NK-92 treated with Interleukin-12 subunit alpha and Interleukin-12 subunit beta, amount 100 ng/mL, for 24 hours (cell line): ENCODE data around the gene ALK.

Experiments
- DNase-seq: peaks from one replicate; lab custom pipeline; 2025; lab: John Stamatoyannopoulos, UW

ALK gene

DNA sequence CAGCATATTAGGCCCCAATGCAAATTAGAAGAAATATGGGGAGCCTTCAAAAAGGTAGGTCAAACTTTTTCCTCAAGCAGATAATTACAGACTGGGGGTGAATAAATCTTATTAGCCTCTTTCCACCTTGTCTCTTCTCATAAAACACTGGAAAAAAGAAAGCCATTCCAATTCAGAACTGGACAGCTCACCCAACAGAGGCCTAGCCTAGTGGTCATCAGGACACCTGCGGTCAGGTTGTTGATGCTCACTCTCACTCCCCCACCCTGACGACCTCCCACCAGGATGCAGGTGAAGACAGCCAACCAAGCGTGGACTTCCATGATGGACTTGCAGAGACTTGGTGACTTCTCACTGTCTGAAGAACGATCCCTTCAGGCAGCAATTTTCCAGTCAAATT is 207.1 kb downstream of the ALK start:
- no peak for DNase-seq

DNA sequence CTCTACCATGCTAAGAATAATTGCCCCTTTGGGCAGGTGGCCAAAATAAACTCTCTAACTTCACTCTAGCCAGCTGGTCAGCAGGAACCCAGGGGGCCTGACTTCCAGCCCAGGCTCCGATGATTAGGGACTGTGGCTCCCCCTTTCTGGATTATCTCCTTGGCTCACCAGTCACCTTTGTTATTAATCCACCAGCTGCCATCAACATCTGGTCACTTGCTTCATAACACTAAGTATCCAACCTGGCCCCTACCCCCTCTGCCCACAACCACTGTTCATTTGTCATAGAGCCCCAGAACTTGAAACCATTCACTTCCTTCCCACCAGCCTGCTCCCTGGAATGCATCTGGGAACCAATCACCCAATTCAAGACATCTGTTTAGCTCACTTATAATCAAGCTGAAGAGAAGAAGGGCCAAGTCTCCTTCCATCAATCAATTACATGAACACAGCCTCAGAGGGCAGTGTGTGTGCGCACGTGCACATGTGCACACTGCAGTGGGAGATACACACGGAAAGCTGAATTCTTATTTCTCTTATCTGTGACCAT is 215.1 kb downstream of the ALK start:
- no peak for DNase-seq

- DNase-seq = no peak
These were observed 215.8 kb downstream of the ALK start for GRCh38 chr2:29705616-29706015.

DNA sequence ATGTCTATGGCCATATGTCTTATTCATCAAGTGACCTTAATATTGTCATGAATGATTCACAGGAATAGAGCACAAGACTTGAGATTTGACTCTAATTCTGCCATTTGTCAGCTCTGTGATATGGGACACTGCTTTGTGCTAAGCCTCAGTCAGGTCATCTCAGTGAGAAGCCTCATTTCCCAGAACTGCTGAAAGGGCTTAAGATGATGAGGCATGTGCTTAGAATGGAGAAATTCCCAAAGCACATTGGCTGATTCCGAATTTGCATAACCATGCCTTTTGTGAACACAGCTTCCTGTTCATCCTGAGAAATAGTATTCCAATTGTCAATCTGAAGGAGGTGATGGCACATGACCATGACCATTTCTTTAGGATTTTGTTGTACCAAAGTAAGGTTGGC is 218.1 kb downstream of the ALK start:
- DNase-seq = no peak

DNA sequence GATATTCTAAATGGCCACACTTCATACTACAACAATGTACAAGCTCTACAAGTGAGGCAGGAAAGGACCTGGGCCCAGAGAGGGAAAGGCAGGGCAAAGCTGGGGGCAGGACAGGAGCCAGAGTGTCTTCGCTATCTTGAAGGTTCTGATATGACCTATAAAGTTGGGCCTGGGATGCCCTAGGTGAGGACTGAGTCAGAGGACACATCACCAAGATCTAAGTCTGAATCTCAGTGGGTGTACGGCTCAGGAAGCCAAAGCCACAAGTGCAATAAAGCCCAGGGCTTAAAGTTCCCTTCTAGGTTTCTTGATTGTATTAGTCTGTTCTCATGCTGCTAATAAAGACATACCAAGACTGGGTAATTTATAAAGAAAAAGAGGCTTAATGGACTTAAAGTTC is 219.1 kb downstream of the ALK start:
- DNase-seq = no peak

DNA sequence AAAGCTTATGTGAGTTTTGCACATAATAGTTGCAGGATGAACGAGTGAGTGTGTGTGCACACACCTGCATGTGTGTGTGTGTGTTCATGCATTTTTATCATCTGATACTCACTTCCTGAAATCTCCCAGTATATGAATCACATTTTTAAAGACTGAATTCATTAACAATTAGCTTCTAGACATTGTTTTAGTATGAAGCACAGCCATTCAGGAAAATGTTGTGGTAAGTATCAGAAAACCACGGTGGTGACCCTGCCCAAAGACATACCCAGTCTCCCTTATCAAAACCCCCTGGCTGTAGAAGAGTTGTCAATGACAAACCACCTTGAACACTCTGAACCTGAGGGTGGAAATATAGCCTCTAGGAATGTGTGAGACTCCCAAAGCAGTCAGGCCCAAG is 220.8 kb downstream of the ALK start:
- DNase-seq = no peak

- DNase-seq = no peak
These were observed 222.3 kb downstream of the ALK start for GRCh38 chr2:29699045-29699444.

GRCh38 chr2:29698216-29698615 is 223.2 kb downstream of the ALK start:
- DNase-seq = no peak

- no peak for DNase-seq
These were observed 223.7 kb downstream of the ALK start for GRCh38 chr2:29697715-29698114.

- no peak for DNase-seq
These were observed 224.2 kb downstream of the ALK start for GRCh38 chr2:29697181-29697580.

- DNase-seq = no peak
These were observed 226.6 kb downstream of the ALK start for GRCh38 chr2:29694741-29695140.

GRCh38 chr2:29691391-29691950 is 229.9 kb downstream of the ALK start:
- DNase-seq = no peak

DNA sequence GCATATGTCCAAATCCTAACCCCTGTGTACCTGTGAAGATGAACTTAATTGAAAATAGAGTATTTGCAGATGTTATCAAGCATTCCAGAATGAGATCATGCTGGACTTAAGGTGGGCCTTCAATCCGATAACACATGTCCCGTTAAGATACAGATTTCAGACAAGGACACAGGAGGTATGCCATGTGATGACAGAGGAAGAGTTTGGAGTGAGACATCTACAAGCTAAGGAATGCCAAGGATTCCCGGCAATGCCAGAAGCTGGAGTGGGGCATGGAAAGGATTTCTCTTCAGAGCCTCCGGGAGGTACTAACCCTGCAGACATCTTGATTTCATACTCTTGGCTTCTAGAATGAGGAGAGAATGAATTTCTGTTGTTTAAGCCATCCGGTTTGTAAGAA is 231.7 kb downstream of the ALK start:
- DNase-seq = no peak

DNA sequence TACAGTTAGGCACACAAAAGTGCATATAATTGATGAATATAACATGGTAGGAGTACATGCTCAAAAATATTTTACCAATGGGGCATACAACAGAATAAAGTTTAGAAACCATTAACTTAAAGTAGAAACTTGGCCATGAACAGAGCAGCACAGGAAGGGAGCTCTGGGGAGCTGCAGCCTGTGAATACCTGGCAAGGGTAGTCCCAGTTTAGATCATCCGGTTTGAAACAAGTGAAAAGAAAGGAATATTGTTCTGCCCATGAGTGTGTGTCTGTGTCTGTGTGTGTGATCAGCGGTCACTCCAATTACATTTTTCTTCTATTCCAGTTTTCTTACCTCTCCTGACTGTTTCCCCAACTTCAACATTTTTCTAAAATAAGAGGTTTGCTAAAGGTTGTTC is 233.0 kb downstream of the ALK start:
- DNase-seq = no peak

GRCh38 chr2:29687121-29687520 is 234.3 kb downstream of the ALK start:
- no peak for DNase-seq

- DNase-seq = no peak
These were observed 244.4 kb downstream of the ALK start for GRCh38 chr2:29676886-29677453.

DNA sequence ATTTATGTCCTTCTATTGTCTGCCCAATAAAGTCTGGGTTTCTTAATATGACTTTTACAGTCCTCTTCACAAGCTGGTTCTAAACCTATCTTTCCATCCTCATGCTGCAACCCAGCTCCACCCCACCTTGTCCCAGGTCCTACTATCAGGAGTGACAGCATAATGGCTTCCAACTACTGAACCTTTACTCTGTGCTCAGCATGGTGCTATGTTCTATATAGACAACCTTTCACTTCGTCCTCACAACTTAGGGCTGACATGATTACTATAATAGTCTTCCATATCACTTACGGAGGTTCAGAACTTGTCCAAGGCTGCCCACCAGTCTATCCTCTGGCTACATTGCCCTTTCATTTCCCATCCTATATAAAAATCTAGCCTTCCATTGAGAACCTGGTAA is 256.8 kb downstream of the ALK start:
- no peak for DNase-seq

DNA sequence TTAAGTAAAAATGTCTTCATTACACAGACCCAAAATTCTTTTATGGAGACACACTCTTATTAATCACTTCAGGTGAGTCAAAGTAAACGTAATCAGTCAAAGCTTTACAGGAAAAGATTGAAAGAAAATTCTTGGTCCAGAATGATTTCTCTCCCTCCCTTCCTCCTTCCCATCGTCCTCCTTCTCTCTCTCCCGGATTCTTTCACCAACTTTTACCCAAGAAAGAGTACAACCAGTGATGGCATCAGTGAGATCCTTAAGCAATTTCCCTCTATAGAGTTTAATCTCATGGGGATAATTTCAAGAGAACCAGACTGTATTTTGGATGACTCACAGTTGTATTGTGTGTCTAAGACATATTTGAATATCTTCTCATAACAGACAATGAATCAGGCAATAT is 258.1 kb downstream of the ALK start:
- DNase-seq = no peak

DNA sequence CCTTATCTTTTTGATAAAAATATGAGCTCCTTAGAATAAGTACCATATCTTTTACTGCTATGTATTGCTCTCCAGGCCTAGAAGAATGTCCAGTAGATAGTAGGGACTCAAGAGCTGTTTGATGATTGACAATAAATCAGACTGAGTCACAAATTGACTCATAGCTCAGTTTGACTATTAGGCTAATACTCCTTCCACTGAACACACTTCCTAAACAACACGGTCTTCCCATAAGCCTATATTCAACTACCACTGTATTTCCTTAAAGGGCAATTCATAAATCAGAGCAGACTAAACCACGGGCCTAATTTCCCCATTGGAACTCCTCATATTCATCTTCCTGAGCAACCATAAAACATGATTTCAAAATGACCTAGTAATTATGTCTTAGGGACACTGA is 258.5 kb downstream of the ALK start:
- no peak for DNase-seq

DNA sequence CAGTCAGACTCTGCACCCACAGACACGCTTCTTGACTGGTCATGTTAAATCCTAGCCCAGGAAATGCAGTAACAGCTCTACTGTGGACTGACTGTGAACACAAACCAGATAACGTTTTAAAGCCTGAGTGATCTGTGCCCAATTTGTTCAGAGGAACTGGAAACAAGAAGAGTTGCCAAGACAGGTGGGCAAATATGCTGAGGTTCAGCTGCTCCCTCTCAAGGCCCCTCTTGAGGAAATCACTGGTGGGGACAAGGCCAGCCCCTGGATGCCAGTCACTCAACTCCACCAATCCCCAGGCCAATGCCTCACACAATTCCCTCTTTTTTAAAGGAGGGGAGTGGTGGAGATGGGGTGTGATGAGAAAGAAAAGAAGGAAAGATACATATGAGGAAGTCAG is 261.2 kb downstream of the ALK start:
- no peak for DNase-seq

DNA sequence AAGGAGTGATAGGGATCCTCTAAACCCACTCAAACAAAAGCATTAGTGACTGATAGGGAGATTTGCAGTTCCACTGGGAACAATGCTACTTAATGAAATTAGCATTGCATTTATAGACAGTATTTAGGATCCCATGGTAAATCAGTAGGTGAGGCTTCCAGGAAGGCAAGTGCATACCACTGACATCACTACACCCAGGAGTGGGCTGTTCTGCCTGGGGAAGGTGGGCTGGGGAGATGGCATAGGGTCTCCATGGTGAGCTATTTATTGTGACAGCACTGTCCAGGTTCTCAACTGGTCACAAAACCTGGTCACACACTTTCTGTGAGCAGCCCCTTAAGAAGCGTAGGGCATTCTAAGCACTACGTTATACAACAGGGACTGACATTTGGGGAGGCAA is 262.2 kb downstream of the ALK start:
- DNase-seq = no peak

GRCh38 chr2:29657674-29658073 is 263.7 kb downstream of the ALK start:
- DNase-seq = no peak

- no peak for DNase-seq
These were observed 265.8 kb downstream of the ALK start for GRCh38 chr2:29655391-29656086.

- DNase-seq = no peak
These were observed 270.7 kb downstream of the ALK start for GRCh38 chr2:29650631-29651097.
